ENCODE measurements around the gene CADPS2.

DNA sequence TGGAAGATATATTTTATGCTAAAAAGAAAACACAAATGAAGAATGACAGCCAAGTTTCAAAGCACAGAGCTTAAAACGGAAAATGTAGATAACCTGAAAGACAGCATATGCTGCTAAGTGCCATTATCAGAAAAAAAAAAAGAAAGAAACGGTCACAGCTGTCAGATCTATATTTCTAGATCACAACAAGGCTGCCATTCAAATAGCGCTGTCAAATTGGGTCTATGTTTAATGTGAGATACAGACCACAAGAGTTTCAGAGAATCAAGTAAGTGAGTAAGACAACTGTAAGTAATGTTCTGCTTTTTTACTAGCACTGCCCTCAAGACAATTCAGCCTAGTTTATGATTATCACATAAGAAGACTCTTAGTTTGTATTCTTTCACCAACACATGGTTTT, 117.4 kb downstream of the CADPS2 start:
- TF ChIP-seq POLR2A (IDR thresholded peaks at IDR 0.05; ENCODE audit: low read depth, low read length), result no peak
- TF ChIP-seq, protein P1, sequence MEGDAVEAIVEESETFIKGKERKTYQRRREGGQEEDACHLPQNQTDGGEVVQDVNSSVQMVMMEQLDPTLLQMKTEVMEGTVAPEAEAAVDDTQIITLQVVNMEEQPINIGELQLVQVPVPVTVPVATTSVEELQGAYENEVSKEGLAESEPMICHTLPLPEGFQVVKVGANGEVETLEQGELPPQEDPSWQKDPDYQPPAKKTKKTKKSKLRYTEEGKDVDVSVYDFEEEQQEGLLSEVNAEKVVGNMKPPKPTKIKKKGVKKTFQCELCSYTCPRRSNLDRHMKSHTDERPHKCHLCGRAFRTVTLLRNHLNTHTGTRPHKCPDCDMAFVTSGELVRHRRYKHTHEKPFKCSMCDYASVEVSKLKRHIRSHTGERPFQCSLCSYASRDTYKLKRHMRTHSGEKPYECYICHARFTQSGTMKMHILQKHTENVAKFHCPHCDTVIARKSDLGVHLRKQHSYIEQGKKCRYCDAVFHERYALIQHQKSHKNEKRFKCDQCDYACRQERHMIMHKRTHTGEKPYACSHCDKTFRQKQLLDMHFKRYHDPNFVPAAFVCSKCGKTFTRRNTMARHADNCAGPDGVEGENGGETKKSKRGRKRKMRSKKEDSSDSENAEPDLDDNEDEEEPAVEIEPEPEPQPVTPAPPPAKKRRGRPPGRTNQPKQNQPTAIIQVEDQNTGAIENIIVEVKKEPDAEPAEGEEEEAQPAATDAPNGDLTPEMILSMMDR (IDR thresholded peaks at IDR 0.05; ENCODE audit: extremely low read depth in 1 of 2, insufficient read depth in 1 of 2, low read depth in 1 of 2, low read length in 2 of 2), result no peak
- TF ChIP-seq POLR2AphosphoS5 (IDR thresholded peaks at IDR 0.05; ENCODE audit: insufficient read depth, low read depth, low read length), result no peak
- no peak for TF ChIP-seq EZH2 (IDR thresholded peaks at IDR 0.05; ENCODE audit: borderline replicate concordance, low read depth, low read length, severe bottlenecking)
- no peak for TF ChIP-seq JUN (IDR thresholded peaks at IDR 0.05; ENCODE audit: borderline replicate concordance, insufficient read depth, insufficient read length, low read depth)
- no peak for TF ChIP-seq FOS (IDR thresholded peaks at IDR 0.05; ENCODE audit: borderline replicate concordance, insufficient read depth, low read length)
- TF ChIP-seq, protein P2, sequence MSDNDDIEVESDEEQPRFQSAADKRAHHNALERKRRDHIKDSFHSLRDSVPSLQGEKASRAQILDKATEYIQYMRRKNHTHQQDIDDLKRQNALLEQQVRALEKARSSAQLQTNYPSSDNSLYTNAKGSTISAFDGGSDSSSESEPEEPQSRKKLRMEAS (IDR thresholded peaks at IDR 0.05; ENCODE audit: insufficient read depth, insufficient read length), result no peak
- TF ChIP-seq MYC (IDR thresholded peaks at IDR 0.05; ENCODE audit: low read depth, low read length), result no peak
- TF ChIP-seq GATA2 (IDR thresholded peaks at IDR 0.05; ENCODE audit: insufficient read depth, insufficient read length, low read depth, low read length), result no peak
